H7 (cell line): ENCODE measurements around the gene MYMK. TPM values are rescaled to one million over a fixed set of nuclear protein-coding genes. Genes with fewer than 3 reads are reported as not detected.

ENCODE experiments used
- DNase-seq: peaks from one replicate; pipeline ENCODE4 v3.0.0; 2012
- H3K27me3 ChIP-seq: 2 replicates; pipeline ENCODE4 v1.6.0; 2011; ENCODE audit warnings: mild to moderate bottlenecking, low read length; ENCODE audit not compliant: control insufficient read depth, insufficient read depth
- H3K36me3 ChIP-seq: replicated peaks from 2 replicates; pipeline ENCODE4 v1.5.1; 2011; ENCODE audit warnings: low read length; ENCODE audit not compliant: control insufficient read depth, insufficient read depth
- H3K4me3 ChIP-seq: 2 replicates; pipeline ENCODE4 v1.5.1; 2011; ENCODE audit warnings: low read depth, mild to moderate bottlenecking, control low read depth, low read length, moderate library complexity; ENCODE audit not compliant: insufficient read depth
- total RNA-seq: library from RNA; depleted of rRNA; stranded (reverse); fragments of >200 nt; shearing (Covaris generic); gene quantifications from 2 replicates; pipeline ENCODE4 v1.2.3, GENCODE V29; 2014

MYMK gene
- total RNA-seq, 1 experiment from 2014 or later, result not detected

DNA sequence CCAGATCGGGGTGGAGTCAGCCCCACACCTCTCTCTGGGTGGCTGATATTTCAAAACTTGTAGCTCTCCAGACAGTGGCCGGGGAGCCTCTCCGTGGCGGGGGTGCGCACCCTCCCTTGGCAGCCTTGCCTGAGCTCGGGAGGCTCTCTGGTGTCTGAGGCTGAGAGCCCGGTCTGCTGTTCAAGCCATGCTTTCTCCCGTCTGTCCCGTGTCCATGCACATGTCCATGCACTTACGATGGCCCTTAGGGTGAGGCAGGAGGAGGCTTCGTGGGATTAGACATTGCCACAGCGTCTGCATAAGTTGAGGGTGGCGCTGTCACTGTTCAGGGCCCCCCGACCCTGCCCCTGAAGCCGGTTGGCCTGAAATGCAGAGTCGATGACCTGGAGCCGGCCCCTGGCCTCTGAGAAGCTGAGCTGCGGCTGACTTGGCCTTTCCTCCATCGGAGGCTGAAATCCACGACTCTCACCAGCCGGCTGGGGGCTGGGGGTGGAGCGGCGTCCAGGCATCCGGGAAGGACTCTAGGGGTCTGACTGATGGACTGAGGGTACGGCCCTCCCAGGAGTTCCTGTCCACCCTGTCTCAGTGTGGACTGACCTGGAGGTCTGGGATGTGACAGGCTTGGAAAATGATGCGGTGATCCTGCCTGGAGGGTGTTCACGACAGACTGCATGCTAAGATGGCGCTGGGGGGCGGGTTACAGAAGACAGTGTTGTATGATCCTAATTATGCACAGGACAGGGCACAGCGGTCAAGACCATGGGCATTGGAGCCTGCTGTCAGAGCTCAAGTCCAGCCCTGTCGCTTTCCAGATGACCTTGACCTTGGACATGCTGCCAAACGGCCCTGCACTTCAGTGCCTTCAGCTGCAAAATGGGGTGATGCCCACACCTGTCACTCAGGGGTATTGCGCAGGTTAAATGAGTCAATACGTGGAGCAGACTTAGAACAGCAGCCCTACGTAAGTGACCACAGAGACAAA, 27.6 kb downstream of the MYMK start:
- DNase-seq, result no peak
- Histone ChIP-seq H3K36me3 (no peaks in the 10 kb centered on the region), H3K4me3 (no peak overlapping the region), H3K27me3 (no peaks in the 10 kb centered on the region)

GRCh38 chr9:133495327-133496293, 29.1 kb downstream of the MYMK start:
- no peak for DNase-seq
- Histone ChIP-seq H3K27me3 (no peaks in the 10 kb centered on the region), H3K36me3 (no peaks in the 10 kb centered on the region), H3K4me3 (no peak overlapping the region)

DNA sequence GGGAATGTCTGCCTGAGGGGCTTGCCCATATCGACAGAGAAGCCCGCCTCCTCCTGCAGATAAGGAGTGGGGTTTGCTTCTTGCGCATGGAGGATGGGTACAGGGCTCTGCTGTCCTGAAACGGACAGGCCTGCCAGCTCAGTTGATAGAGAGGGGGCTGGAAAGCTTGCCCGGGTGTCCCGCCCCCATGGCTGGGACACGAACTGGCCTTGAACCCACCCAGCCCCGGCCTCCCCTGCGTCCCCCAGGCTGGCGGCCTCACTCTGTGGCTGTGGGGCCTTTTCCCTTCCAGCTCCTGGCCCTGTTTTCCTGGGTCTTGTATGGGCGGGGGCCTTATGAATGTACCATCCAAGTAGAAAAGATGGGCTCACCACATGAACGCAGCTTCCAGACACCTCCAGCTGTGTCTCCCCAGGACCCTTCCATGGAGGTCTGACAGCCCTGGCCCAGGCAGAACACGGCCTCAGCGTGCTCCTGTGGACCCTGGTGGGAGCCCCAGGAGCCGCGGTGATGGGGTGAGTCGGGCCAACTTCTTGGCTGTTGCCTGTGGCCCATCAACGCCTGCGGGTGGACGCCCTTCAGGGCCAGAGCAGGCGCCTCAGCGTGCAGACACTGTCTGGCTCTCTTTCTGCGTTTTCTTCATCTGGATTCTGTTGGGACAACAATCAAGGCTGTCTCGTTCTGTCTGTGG, 30.0 kb downstream of the MYMK start:
- H3K27me3 ChIP-seq, result no peaks in the 10 kb centered on the region
- no peaks in the 10 kb centered on the region for H3K36me3 ChIP-seq
- no peak overlapping the region for H3K4me3 ChIP-seq
- peak; percentile 60 for DNase-seq

DNA sequence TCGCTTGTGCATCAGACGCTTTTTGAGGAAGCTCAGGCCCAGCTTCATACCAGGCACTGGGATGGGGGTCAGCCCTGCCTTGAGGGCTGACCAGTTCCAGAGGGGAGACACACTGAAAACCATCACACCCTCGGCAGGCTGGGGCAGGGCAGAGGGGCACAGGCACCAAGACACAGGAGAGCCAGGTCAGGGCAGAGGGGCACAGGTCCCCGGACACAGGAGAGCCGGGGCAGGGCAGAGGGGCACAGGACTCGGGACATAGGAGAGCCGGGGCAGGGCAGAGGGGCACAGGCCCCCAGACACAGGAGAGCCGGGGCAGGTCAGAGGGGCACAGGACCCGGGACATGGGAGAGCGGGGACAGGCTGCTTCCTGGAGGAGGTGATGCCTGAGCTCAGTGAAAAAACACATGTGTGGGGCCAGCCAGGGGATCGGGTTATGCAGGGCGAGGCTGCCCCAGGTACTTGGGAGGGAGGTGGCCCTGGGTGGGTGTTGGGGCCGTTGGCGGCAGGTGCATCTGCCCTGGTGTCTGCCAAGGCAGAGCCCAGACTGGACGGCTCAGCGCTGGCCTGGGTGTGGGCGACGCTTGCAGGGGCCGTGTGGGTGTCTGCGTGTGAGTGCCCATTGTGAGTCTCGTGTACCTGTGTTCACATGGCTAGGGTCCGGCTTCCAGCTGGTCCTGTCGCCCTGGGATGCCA, 30.8 kb downstream of the MYMK start:
- Histone ChIP-seq H3K36me3 (no peaks in the 10 kb centered on the region), H3K27me3 (no peaks in the 10 kb centered on the region)

DNA sequence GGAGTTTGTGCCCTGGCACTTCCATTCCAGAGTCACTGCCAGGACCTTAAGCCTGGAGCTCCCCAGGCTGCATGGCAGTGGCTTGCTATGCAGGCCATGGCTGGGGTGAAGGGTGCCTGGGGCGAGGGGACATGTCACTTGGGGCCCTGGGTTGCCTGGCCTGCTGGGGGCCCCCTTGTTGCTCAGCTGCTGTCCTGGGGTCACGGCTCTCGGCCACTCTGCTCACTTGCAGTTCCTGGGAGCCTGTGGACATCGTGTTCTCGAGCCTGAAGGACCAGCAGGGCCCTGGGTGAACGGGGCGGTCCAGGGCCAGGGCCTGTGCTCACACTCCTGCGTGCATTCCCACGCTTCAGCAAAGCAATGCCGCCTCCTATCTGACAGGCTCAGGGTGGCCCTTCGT, 31.3 kb downstream of the MYMK start:
- peak; percentile 62 for DNase-seq
- H3K27me3 ChIP-seq, result no peaks in the 10 kb centered on the region
- H3K4me3 ChIP-seq, result no peak overlapping the region
- no peaks in the 10 kb centered on the region for H3K36me3 ChIP-seq

More for the DNA sequence above, 30.8 kb downstream of the MYMK start:
- DNase-seq, result peak; percentile 59
- H3K4me3 ChIP-seq, result no peak overlapping the region

DNA sequence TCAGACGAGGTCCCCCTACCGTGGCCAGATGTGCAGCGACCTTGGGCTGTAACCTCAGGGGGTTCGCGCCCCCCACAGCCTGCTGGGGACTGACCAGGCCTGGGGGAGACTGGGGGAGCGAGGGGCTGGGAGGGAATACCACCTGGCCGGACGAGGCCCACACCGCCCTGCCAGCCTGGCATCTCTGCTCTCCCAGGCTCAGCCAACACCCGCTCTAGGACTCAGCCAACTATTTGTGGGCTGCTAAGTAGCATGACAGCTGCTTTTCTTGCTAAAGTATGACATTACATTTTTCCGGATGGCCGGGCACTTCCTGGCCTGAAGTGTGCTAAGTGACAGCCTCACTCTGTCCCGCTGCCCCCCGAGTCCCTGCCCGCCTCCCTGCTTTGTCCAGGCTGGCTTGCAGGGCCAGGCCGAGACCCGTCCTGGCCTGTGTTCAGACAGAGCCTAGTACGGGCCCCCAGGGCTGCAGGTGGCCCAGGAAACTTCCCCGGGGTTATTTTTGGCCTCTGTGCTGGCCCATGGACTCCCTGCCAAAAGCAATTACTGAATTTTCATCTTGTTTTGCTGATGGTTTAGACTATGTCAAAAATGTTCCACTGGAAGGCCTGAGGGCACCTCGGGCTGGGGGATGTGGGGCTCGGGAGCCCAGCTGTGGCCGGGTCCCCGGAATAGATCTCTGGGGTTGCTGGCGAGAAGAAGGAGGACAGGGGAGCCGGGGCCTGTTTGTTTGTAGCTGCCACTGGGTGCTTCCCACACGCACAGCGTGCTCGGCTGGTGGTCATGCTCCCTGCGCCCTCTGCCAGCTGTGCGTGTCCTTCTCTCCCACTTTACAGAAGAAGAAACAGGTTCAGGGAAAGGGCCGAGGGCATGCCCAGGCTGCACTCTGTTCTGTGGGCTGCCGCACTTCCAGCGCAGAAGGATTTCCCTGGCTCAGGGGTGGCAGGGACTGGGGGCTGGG, 32.4 kb downstream of the MYMK start:
- Histone ChIP-seq H3K4me3 (no peak overlapping the region), H3K36me3 (no peaks in the 10 kb centered on the region), H3K27me3 (no peaks in the 10 kb centered on the region)
- DNase-seq, result peak; percentile 67

DNA sequence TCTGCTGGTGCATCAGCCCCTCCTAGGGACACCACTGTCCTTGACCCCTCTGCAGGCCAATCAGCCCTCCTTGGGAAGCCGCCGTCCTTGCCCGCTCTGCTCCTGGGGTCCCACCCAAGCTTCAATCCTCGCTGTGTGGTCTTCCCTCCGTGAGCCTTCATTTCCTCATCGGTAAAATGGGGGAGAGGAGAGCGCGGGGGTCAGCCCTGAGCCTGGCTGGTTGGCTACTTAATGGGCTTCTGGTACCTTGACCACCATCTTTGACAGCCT, 33.2 kb downstream of the MYMK start:
- Histone ChIP-seq H3K4me3 (no peak overlapping the region), H3K27me3 (no peaks in the 10 kb centered on the region), H3K36me3 (no peaks in the 10 kb centered on the region)
- DNase-seq, result no peak

GRCh38 chr9:133490865-133491655, 33.7 kb downstream of the MYMK start:
- peak; percentile 65 for DNase-seq
- Histone ChIP-seq H3K4me3 (no peak overlapping the region), H3K36me3 (no peaks in the 10 kb centered on the region), H3K27me3 (no peaks in the 10 kb centered on the region)

DNA sequence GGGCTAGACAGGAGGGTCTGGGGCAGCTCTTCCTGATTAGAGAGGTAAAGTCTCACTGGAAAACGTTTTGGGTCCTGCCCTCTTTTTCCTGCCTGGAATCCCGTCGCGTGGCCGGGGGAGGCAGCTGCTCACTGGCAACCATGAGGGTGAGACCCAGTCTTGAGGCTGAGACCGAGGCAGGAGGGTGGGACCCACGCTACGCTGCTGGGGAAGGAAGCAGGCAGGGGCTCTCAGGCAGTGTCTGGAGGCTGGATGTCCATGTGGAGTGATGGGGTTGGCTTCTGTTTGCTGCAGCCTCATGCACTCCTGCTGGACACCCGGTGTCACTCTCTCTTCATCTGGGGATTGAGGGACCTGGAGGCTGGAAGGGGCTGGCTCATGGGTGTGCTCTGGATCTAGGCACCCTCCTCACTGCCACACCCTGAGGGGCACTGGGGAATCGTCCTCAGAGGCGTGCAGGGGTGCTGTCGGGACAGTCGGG, 34.5 kb downstream of the MYMK start:
- Histone ChIP-seq H3K36me3 (no peaks in the 10 kb centered on the region), H3K4me3 (no peak overlapping the region), H3K27me3 (no peaks in the 10 kb centered on the region)
- peak; percentile 60 for DNase-seq

DNA sequence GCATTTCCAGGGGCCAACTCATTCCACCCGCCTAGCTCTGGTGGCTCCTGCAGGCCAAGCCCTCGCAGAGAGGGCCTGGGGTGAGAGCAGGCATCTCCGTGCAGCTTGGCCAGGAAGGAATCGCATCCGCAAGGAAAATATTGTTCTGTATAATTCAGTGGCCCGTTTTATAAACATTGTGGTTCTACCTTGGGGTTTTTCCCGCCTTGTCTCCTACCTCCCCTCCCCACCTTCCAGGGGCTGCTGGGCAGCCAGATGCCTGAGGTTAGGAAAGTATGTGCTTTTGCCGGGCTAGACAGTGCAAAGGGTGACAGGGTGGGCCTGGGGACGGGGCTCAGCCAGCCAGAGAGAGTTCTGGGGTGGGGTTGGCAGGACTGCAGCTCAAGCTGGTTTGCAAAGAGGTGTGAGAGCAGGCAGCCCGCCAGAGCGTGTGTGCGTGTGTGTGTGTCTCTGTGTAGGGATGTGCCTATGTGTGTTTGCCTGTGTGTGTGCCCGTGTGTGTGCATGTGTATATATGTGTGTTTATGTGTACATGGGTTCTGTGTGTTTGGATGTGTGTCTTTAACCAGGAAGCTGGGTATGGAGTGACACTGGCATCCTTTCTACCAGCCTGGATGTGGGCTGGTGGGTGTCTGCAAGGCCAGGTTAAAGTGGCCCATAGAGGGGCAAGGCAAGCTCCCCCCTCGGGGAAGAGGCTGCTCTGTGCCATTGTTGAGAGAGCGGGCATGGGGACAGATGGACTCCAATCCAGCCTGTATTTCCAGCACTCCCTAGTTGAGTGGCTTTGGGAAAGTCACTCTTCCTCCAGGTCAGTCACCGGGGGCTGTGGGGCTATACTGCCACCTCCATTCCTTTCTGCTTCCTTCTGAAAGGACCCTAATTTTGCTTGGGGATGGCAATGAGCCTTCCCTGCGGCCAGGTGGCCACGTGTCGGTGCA, 35.2 kb downstream of the MYMK start:
- no peaks in the 10 kb centered on the region for H3K36me3 ChIP-seq
- no peak overlapping the region for H3K4me3 ChIP-seq
- peak; percentile 42 for DNase-seq
- no peaks in the 10 kb centered on the region for H3K27me3 ChIP-seq

GRCh38 chr9:133488686-133489252, 36.0 kb downstream of the MYMK start:
- H3K36me3 ChIP-seq, result no peaks in the 10 kb centered on the region
- no peak overlapping the region for H3K4me3 ChIP-seq
- no peaks in the 10 kb centered on the region for H3K27me3 ChIP-seq
- DNase-seq, result peak; percentile 46
